Liver (tissue), 9 donors: ENCODE measurements around the gene GORASP2. TPM values are rescaled to one million over a fixed set of nuclear protein-coding genes. Genes with fewer than 3 reads are reported as not detected.

Experiments
- DNase-seq: peaks from one replicate; pipeline ENCODE4 v3.0.0-alpha.2; 2017; ENCODE audit warnings: low spot score
- H3K27ac ChIP-seq, 2 donors: one replicate each; pipeline ENCODE4 v1.7.0; 2013; ENCODE audit warnings: inconsistent platforms in 2 of 2, low read length in 2 of 2, control low read depth in 1 of 2, low read depth in 1 of 2, mild to moderate bottlenecking in 1 of 2
- H3K27me3 ChIP-seq, 4 donors: one replicate each; pipeline versions ENCODE4 v1.6.1 to v1.7.0; 2013; ENCODE audit warnings: low read length in 3 of 4, inconsistent platforms in 1 of 4, mild to moderate bottlenecking in 1 of 4, moderate library complexity in 1 of 4; ENCODE audit not compliant: control insufficient read depth in 4 of 4, insufficient read depth in 4 of 4
- H3K36me3 ChIP-seq, 4 donors: one replicate each; pipeline versions ENCODE4 v1.6.1 to v1.7.0; 2013; ENCODE audit warnings: low read length in 3 of 4, mild to moderate bottlenecking in 3 of 4, low read depth in 1 of 4, moderate library complexity in 1 of 4; ENCODE audit not compliant: control insufficient read depth in 4 of 4, insufficient read depth in 3 of 4
- H3K4me1 ChIP-seq, 4 donors: one replicate each; pipeline versions ENCODE4 v1.6.1 to v1.7.0; 2013; ENCODE audit warnings: low read length in 3 of 4, mild to moderate bottlenecking in 3 of 4, moderate library complexity in 1 of 4; ENCODE audit not compliant: control insufficient read depth in 4 of 4, insufficient read depth in 4 of 4
- H3K4me3 ChIP-seq, 3 donors: one replicate each; pipeline versions ENCODE4 v1.6.1 to v1.7.0; 2013; ENCODE audit warnings: low read length in 3 of 3, control low read depth in 1 of 3, low read depth in 1 of 3, mild to moderate bottlenecking in 1 of 3
- H3K9ac ChIP-seq, 2 donors: one replicate each; pipeline ENCODE4 v1.7.0; 2013; ENCODE audit warnings: low read length in 2 of 2, mild to moderate bottlenecking in 2 of 2, moderate library complexity in 2 of 2, control low read depth in 1 of 2, low read depth in 1 of 2
- H3K9me3 ChIP-seq, 4 donors: one replicate each; pipeline versions ENCODE4 v1.6.1 to v1.7.0; 2013; ENCODE audit warnings: low read length in 3 of 4; ENCODE audit not compliant: control insufficient read depth in 4 of 4
- EGR1 ChIP-seq, 2 donors: IDR thresholded peaks; 2 replicates each; pipeline ENCODE4 v1.6.1; 2016 to 2018; ENCODE audit warnings: antibody characterized with exemption in 2 of 2, low read depth in 2 of 2
- FOXA1 ChIP-seq: IDR thresholded peaks from 2 replicates; pipeline ENCODE4 v1.6.1; 2016; ENCODE audit warnings: antibody characterized with exemption
- FOXA2 ChIP-seq: IDR thresholded peaks from 2 replicates; pipeline ENCODE4 v1.6.1; 2016; ENCODE audit warnings: antibody characterized with exemption
- GABPA ChIP-seq, 2 donors: IDR thresholded peaks in 1 of 2; conservative IDR thresholded peaks in 1 of 2; 2 replicates each; pipeline ENCODE4 v1.6.1; 2016; ENCODE audit warnings: antibody characterized with exemption in 2 of 2, mild to moderate bottlenecking in 1 of 2, moderate library complexity in 1 of 2
- HNF4A ChIP-seq, 2 donors: conservative IDR thresholded peaks; 2 replicates each; pipeline ENCODE4 v1.6.1; 2016; ENCODE audit warnings: antibody characterized with exemption in 2 of 2, mild to moderate bottlenecking in 2 of 2
- HNF4G ChIP-seq: IDR thresholded peaks from 2 replicates; pipeline ENCODE4 v1.6.1; 2016; ENCODE audit warnings: antibody characterized with exemption
- JUND ChIP-seq, 2 donors: IDR thresholded peaks; 2 replicates each; pipeline ENCODE4 v1.6.1; 2016; ENCODE audit warnings: antibody characterized with exemption in 2 of 2
- RAD21 ChIP-seq, 2 donors: IDR thresholded peaks; 2 replicates each; pipeline ENCODE4 v1.6.1; 2016; ENCODE audit warnings: antibody characterized with exemption in 2 of 2, mild to moderate bottlenecking in 2 of 2
- RXRA ChIP-seq, 2 donors: IDR thresholded peaks; 2 replicates each; pipeline ENCODE4 v1.6.1; 2017 to 2018; ENCODE audit warnings: antibody characterized with exemption in 2 of 2, mild to moderate bottlenecking in 1 of 2
- SP1 ChIP-seq: IDR thresholded peaks from 2 replicates; pipeline ENCODE4 v1.6.1; 2018; ENCODE audit warnings: antibody characterized with exemption, mild to moderate bottlenecking
- YY1 ChIP-seq: IDR thresholded peaks from 2 replicates; pipeline ENCODE4 v1.6.1; 2016; ENCODE audit warnings: antibody characterized with exemption, mild to moderate bottlenecking
- WGBS: extraction: QIAGEN DNeasy Blood & Tissue Kit; methylation state at CpG from one replicate; pipeline ENCODE4 v1.1.7; 2013; 5-methylcytosine and 5-hydroxymethylcytosine counted together
- polyA plus RNA-seq, 2 donors: library from polyadenylated mRNA; stranded (reverse) in 1 of 2; unstranded in 1 of 2; fragments of 200-250 nt in 1 of 2; fragments of >200 nt in 1 of 2; fragmentation: Nextera tagmentation in 1 of 2; extraction: Ambion mirVana in 1 of 2; gene quantifications; one replicate each; pipeline versions ENCODE4 v1.2.1 to v1.2.3, GENCODE V29; 2013 to 2015
- total RNA-seq, 2 donors: library from RNA; depleted of rRNA; stranded (reverse); fragments of >200 nt; gene quantifications; one replicate each; pipeline ENCODE4 v1.2.3, GENCODE V29; 2014
- TF ChIP-seq, protein P1 (sequence below): IDR thresholded peaks from 2 replicates; pipeline ENCODE4 v1.6.1; 2016; ENCODE audit warnings: antibody characterized with exemption
- TF ChIP-seq, protein P2 (sequence below): IDR thresholded peaks from 2 replicates; pipeline ENCODE4 v1.6.1; 2016; ENCODE audit warnings: antibody characterized with exemption
- TF ChIP-seq, protein P3 (sequence below): IDR thresholded peaks from 2 replicates; pipeline ENCODE4 v1.6.1; 2016; ENCODE audit warnings: antibody characterized with exemption, mild to moderate bottlenecking
- TF ChIP-seq, protein P4 (sequence below): fragments of 150-350 bp; IDR thresholded peaks from 2 replicates; pipeline ENCODE4 v1.5.1; 2017; ENCODE audit warnings: improper control_type of control experiment, low read depth, low read length; ENCODE audit not compliant: missing input control
- donor health status: healthy.
- donor health status: healthy.
- donor health status: healthy.
- donor health status: healthy.
- donor health status: healthy.

Gene GORASP2
- total and polyA plus RNA-seq, 4 donors: 12.5 to 40.1 (median 29.9) TPM

DNA sequence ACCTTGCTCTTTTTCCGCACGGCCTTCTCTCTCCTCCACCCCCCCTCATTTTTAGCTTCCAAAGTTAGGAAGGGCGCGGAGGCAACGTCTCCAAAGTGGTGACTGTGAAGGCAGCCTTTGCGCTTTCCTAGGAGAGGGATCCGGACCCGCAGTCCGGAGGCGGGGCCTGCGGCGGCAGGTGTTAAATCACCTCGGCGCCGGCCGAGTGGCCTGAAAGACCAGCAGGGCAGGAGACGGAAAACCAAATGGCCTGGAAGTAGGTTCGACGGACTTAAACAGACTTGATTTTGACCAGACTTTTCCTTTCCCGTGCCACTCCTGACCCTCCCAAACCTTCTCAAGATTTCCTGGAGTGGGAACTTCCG is 615 bp downstream of the GORASP2 start:
- Histone ChIP-seq H3K36me3 (peaks cover 0 to 3% (median 0%) of the 10 kb centered on the region in 4 donors), H3K9ac (peak overlapping the region; percentile 82 to 91), H3K27ac (peak overlapping the region; percentile 79 to 93), H3K4me3 (peak overlapping the region; percentile 80 to 98 (median 87)), H3K9me3 (no peaks in the 10 kb centered on the region), H3K27me3 (no peaks in the 10 kb centered on the region), H3K4me1 (peaks cover 3 to 35% (median 22%) of the 10 kb centered on the region in 4 donors)
- TF ChIP-seq SP1 (no peak), FOXA2 (no peak), FOXA1 (no peak), RAD21 (IDR thresholded peaks at IDR 0.05) (no peak), EGR1 (IDR thresholded peaks at IDR 0.05; ENCODE audit: low read depth in 2 of 2) (no peak)
- TF ChIP-seq, protein P1, sequence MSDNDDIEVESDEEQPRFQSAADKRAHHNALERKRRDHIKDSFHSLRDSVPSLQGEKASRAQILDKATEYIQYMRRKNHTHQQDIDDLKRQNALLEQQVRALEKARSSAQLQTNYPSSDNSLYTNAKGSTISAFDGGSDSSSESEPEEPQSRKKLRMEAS: no peak
- DNase-seq: peak; percentile 60
- under 1% methylated on average over 21 of the region's 21 CpGs for WGBS

DNA sequence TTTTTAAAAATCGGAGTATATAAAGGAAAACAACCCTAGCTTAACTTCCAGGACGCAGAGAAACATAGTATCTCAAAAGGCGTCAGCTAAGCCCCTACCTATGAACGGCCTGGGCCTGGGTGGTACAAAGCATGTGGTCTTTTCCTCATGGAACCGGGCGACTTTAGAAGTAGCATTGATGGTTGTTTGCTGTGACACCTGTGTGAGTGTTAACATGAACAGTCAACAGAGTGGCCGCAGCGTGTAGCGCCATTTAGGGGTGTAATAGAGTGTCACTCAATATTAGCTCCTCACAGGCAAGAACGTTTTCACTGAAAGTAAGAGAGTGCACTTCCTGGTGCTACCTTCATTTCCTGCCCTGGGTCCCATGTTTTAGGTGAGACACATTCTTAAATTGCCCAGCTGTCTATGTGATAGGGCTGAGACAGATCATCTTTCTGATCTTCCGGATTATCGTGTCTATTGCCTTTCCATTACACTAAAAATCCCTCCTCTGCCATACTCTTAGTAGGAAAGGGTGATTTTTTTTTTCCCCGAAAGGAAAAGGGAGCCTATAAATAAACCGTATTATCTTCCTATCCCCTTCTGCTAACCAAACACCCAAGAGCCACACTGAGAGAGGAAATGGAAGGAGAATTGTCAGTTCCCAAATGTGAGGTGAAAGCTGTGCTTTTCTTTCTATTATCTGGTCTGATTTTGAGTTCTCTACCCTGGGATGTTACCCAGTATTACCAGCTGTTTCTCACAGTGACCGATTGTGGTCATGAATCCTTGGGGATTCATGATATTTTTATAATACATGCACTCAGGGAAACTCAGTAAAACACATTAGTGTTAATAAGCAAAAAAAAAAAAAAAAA is 1.3 kb downstream of the GORASP2 start:
- WGBS: 6% methylated on average over 15 of the region's 15 CpGs
- Histone ChIP-seq H3K27ac (peak overlapping the region; percentile 79 to 93), H3K36me3 (peaks cover 0 to 3% (median 0%) of the 10 kb centered on the region in 4 donors)

DNA sequence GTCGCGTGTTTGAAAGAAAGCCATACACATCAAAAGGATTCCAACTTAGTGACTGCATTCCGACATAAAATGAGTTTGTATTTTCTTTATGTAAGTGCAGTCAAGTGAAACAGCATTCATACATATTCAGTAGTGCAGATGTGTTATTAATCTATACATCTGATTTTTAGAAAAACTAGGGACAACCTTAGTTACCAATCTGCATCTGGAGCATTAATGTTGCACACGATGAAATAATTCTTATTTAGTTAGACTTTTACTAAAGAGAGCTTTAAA is 1.9 kb downstream of the GORASP2 start:
- H3K9me3 ChIP-seq: no peaks in the 10 kb centered on the region
- DNase-seq: no peak
- H3K4me1 ChIP-seq: peaks cover 5 to 35% (median 22%) of the 10 kb centered on the region in 4 donors
- peak overlapping the region; percentile 82 to 91 for H3K9ac ChIP-seq
- peak overlapping the region in 2 of 3 donors; percentile 87 to 98 for H3K4me3 ChIP-seq
- peaks cover 0 to 3% (median 0%) of the 10 kb centered on the region in 4 donors for H3K36me3 ChIP-seq
- no peak overlapping the region for H3K27ac ChIP-seq
- 61% methylated on average over 4 of the region's 4 CpGs for WGBS
- no peaks in the 10 kb centered on the region for H3K27me3 ChIP-seq
- TF ChIP-seq RAD21 (IDR thresholded peaks at IDR 0.05) (no peak), RXRA (IDR thresholded peaks at IDR 0.05) (no peak), EGR1 (IDR thresholded peaks at IDR 0.05; ENCODE audit: low read depth in 2 of 2) (no peak), HNF4G (no peak), JUND (IDR thresholded peaks at IDR 0.05) (no peak), YY1 (no peak), GABPA (IDR thresholded peaks at IDR 0.05 in 1 of 2, conservative IDR thresholded peaks at IDR 0.05 in 1 of 2) (no peak)
- TF ChIP-seq, protein P2, sequence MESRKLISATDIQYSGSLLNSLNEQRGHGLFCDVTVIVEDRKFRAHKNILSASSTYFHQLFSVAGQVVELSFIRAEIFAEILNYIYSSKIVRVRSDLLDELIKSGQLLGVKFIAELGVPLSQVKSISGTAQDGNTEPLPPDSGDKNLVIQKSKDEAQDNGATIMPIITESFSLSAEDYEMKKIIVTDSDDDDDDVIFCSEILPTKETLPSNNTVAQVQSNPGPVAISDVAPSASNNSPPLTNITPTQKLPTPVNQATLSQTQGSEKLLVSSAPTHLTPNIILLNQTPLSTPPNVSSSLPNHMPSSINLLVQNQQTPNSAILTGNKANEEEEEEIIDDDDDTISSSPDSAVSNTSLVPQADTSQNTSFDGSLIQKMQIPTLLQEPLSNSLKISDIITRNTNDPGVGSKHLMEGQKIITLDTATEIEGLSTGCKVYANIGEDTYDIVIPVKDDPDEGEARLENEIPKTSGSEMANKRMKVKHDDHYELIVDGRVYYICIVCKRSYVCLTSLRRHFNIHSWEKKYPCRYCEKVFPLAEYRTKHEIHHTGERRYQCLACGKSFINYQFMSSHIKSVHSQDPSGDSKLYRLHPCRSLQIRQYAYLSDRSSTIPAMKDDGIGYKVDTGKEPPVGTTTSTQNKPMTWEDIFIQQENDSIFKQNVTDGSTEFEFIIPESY: no peak
- TF ChIP-seq, protein P3, sequence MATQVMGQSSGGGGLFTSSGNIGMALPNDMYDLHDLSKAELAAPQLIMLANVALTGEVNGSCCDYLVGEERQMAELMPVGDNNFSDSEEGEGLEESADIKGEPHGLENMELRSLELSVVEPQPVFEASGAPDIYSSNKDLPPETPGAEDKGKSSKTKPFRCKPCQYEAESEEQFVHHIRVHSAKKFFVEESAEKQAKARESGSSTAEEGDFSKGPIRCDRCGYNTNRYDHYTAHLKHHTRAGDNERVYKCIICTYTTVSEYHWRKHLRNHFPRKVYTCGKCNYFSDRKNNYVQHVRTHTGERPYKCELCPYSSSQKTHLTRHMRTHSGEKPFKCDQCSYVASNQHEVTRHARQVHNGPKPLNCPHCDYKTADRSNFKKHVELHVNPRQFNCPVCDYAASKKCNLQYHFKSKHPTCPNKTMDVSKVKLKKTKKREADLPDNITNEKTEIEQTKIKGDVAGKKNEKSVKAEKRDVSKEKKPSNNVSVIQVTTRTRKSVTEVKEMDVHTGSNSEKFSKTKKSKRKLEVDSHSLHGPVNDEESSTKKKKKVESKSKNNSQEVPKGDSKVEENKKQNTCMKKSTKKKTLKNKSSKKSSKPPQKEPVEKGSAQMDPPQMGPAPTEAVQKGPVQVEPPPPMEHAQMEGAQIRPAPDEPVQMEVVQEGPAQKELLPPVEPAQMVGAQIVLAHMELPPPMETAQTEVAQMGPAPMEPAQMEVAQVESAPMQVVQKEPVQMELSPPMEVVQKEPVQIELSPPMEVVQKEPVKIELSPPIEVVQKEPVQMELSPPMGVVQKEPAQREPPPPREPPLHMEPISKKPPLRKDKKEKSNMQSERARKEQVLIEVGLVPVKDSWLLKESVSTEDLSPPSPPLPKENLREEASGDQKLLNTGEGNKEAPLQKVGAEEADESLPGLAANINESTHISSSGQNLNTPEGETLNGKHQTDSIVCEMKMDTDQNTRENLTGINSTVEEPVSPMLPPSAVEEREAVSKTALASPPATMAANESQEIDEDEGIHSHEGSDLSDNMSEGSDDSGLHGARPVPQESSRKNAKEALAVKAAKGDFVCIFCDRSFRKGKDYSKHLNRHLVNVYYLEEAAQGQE: no peak
- TF ChIP-seq, protein P4, sequence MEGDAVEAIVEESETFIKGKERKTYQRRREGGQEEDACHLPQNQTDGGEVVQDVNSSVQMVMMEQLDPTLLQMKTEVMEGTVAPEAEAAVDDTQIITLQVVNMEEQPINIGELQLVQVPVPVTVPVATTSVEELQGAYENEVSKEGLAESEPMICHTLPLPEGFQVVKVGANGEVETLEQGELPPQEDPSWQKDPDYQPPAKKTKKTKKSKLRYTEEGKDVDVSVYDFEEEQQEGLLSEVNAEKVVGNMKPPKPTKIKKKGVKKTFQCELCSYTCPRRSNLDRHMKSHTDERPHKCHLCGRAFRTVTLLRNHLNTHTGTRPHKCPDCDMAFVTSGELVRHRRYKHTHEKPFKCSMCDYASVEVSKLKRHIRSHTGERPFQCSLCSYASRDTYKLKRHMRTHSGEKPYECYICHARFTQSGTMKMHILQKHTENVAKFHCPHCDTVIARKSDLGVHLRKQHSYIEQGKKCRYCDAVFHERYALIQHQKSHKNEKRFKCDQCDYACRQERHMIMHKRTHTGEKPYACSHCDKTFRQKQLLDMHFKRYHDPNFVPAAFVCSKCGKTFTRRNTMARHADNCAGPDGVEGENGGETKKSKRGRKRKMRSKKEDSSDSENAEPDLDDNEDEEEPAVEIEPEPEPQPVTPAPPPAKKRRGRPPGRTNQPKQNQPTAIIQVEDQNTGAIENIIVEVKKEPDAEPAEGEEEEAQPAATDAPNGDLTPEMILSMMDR: no peak

More for the DNA sequence above, 1.3 kb downstream of the GORASP2 start:
- Histone ChIP-seq H3K4me3 (peak overlapping the region; percentile 80 to 98 (median 87)), H3K27me3 (no peaks in the 10 kb centered on the region), H3K9ac (peak overlapping the region; percentile 82 to 91), H3K9me3 (no peaks in the 10 kb centered on the region), H3K4me1 (peaks cover 4 to 35% (median 22%) of the 10 kb centered on the region in 4 donors)
- no peak for DNase-seq
- peak; percentile 20 for TF ChIP-seq YY1
- TF ChIP-seq, protein P2: no peak
- peak; percentile 83 to 91 for TF ChIP-seq GABPA (IDR thresholded peaks at IDR 0.05 in 1 of 2, conservative IDR thresholded peaks at IDR 0.05 in 1 of 2)
- TF ChIP-seq HNF4A (conservative IDR thresholded peaks at IDR 0.05): peak in 1 of 2 donors; percentile 13
- TF ChIP-seq, protein P1: no peak
